Progenitor cell of endocrine pancreas (in vitro differentiated cells): ENCODE results near the gene SVIL. TPM values are rescaled to one million over a fixed set of nuclear protein-coding genes. Genes with fewer than 3 reads are reported as not detected.

Experiments
- DNase-seq: peaks from one replicate; pipeline ENCODE4 v3.0.0; 2021; ENCODE audit warnings: low spot score; ENCODE audit not compliant: unreplicated experiment
- H3K27ac Mint-ChIP-seq: 2 replicates; pipeline ENCODE4 v1.8.0; 2021; ENCODE audit warnings: mild to moderate bottlenecking, moderate library complexity, mixed read lengths
- H3K27me3 Mint-ChIP-seq: 2 replicates; pipeline ENCODE4 v1.8.0; 2021; ENCODE audit warnings: mixed read lengths
- H3K36me3 Mint-ChIP-seq: 2 replicates; pipeline ENCODE4 v1.8.0; 2022; ENCODE audit warnings: mixed read lengths; ENCODE audit not compliant: insufficient read depth
- H3K4me1 Mint-ChIP-seq: 2 replicates; pipeline ENCODE4 v1.8.0; 2021; ENCODE audit warnings: low read depth, mixed read lengths
- H3K4me3 Mint-ChIP-seq: 2 replicates; pipeline ENCODE4 v1.8.0; 2021; ENCODE audit warnings: low read depth, mild to moderate bottlenecking, moderate library complexity, mixed read lengths
- H3K9me3 Mint-ChIP-seq: 2 replicates; pipeline ENCODE4 v1.8.0; 2021; ENCODE audit warnings: low read depth, mixed read lengths
- total RNA-seq: library from RNA; stranded (reverse); gene quantifications from 2 replicates; pipeline ENCODE4 v1.2.1, GENCODE V29; 2021
- TF ChIP-seq, protein P1 (sequence below): fragments of 200-600 bp; sonication (generic); IDR thresholded peaks from one replicate; pipeline ENCODE4 v1.5.0; 2021; ENCODE audit warnings: antibody characterized with exemption, mild to moderate bottlenecking; ENCODE audit not compliant: unreplicated experiment

SVIL gene
- total RNA-seq, 1 donor from 2014 or later = 88.2 TPM

DNA sequence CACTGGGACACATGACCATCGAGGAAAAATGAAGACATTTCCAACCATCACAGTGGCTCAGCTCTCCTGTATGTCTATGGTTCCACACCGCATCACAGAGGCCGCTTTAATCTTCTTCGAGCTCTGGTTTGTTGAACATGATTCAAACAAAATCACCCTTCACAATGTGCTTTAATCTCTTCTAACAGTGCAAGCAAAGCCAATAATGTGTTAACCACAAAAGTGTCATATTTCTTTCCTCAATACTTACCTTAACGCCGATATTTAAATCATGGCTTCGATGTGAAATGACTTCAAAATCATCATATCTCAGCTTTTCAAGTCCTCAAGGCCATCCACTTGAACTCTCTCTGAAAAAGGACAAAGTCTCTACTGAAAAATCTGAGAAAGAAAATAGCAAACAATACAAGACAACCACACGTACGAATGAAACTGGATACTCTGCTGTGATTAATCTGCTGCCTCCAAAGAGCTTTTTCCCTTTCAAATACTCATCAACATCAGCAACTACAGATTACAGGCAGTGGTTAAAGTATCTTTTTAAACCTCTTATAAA is 23.0 kb upstream of the SVIL start:
- peaks cover 18% of the 10 kb centered on the region for H3K9me3 Mint-ChIP-seq
- TF ChIP-seq, protein P1, sequence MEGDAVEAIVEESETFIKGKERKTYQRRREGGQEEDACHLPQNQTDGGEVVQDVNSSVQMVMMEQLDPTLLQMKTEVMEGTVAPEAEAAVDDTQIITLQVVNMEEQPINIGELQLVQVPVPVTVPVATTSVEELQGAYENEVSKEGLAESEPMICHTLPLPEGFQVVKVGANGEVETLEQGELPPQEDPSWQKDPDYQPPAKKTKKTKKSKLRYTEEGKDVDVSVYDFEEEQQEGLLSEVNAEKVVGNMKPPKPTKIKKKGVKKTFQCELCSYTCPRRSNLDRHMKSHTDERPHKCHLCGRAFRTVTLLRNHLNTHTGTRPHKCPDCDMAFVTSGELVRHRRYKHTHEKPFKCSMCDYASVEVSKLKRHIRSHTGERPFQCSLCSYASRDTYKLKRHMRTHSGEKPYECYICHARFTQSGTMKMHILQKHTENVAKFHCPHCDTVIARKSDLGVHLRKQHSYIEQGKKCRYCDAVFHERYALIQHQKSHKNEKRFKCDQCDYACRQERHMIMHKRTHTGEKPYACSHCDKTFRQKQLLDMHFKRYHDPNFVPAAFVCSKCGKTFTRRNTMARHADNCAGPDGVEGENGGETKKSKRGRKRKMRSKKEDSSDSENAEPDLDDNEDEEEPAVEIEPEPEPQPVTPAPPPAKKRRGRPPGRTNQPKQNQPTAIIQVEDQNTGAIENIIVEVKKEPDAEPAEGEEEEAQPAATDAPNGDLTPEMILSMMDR = no peak

DNA sequence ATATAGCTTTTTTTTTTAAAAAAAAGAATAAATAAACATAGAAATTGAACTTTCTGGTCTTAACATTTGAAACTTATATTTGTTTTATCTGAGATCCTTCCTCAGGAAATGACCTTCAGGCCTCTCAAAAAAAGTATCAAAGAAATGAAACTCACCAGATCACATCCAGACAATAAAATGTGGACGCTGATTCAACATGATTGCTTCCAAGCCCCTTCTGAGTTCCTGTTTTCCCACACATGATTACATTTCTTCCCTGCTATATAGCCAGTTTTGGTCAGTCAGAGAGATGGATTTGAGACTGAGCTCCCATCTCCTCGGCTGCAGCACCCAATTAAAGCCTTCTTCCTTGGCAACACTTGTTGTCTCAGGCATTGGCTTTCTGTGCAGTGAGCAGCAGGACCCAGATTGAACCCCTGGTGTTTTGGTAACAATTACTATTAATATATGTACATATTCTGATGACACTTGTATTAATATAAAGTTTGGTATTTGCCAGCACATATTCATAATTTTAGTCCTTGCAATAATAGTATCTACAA is 21.8 kb upstream of the SVIL start:
- Mint-ChIP-seq H3K27ac (no peak overlapping the region), H3K36me3 (peaks cover 57% of the 10 kb centered on the region), H3K4me3 (no peak overlapping the region), H3K27me3 (no peaks in the 10 kb centered on the region), H3K9me3 (peaks cover 21% of the 10 kb centered on the region), H3K4me1 (peaks cover 18% of the 10 kb centered on the region)
- DNase-seq = no peak
- TF ChIP-seq, protein P1 = no peak

More for the DNA sequence above, 23.0 kb upstream of the SVIL start:
- no peak overlapping the region for H3K27ac Mint-ChIP-seq
- H3K27me3 Mint-ChIP-seq = no peaks in the 10 kb centered on the region
- peaks cover 24% of the 10 kb centered on the region for H3K4me1 Mint-ChIP-seq
- H3K36me3 Mint-ChIP-seq = peaks cover 50% of the 10 kb centered on the region
- no peak overlapping the region for H3K4me3 Mint-ChIP-seq
- no peak for DNase-seq

DNA sequence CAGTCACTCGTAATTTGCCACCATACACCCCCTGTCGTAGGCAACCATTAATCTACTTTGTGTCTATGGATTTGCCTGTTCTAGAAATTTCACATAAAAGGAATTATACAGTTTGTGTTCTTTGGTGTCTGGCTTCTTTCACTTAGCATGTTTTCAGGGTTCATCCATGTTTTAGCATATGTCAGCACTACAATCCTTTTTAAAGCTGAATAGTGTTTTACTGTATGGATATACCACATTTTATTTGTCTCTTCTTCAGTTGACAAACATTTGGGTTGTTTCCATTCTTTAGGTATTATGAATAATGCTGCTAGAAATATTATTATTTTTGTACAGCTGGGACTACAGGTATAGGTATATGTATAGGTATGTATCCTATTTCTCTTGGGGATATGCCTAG is 17.4 kb upstream of the SVIL start:
- TF ChIP-seq, protein P1 = no peak
- DNase-seq = no peak
- no peak overlapping the region for H3K27ac Mint-ChIP-seq
- no peak overlapping the region for H3K4me3 Mint-ChIP-seq
- H3K4me1 Mint-ChIP-seq = peaks cover 18% of the 10 kb centered on the region
- H3K36me3 Mint-ChIP-seq = peaks cover 49% of the 10 kb centered on the region
- H3K9me3 Mint-ChIP-seq = peaks cover 13% of the 10 kb centered on the region
- no peaks in the 10 kb centered on the region for H3K27me3 Mint-ChIP-seq

DNA sequence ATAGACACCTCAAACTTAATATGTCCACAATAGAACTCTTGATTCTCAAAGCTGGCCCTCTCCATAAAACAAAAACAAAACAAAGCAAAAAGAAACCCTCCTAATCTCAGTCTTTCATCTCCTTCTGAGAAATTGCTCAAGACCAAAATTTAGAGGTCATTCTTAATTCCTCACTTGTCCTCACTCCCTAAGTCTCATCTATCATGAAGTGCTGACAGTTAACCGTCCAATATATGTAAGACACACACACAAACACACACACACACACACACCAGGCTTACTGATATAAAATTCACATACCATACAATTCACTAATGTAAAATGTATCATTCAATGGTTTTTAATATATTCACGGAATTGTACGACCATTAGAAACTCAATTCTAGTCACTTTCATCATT is 17.0 kb upstream of the SVIL start:
- Mint-ChIP-seq H3K9me3 (peaks cover 10% of the 10 kb centered on the region), H3K36me3 (peaks cover 44% of the 10 kb centered on the region), H3K4me3 (no peak overlapping the region), H3K27me3 (no peaks in the 10 kb centered on the region), H3K27ac (no peak overlapping the region), H3K4me1 (peaks cover 22% of the 10 kb centered on the region)
- TF ChIP-seq, protein P1 = no peak
- DNase-seq = no peak

DNA sequence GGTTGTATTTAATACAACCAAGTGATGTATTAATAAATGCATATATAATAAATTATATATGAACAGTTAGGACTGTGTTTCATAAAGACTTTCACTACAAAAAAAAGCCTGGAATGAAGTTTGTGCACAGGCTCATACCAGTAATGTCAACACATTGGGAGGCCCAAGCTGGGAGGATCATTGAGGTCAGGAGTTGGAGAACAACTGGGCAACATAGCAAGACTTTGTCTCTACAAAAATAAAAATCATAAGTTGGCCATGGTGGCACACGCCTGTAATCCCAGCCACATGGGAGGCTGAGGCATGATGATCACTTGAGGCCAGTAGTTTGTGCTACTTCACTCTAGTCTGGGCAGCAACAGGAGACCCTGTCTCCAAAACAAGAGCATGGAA is 15.8 kb upstream of the SVIL start:
- Mint-ChIP-seq H3K27me3 (no peaks in the 10 kb centered on the region), H3K9me3 (peaks cover 3% of the 10 kb centered on the region), H3K36me3 (peaks cover 33% of the 10 kb centered on the region), H3K4me1 (peaks cover 27% of the 10 kb centered on the region), H3K4me3 (no peak overlapping the region), H3K27ac (no peak overlapping the region)
- TF ChIP-seq, protein P1 = no peak
- DNase-seq = no peak
